NCI-H446 (cell line): ENCODE data around the gene PRR35.

Experiments
- DNase-seq, 2 experiments: peaks; one replicate each; lab custom pipeline; 2025; lab: John Stamatoyannopoulos, UW

Gene PRR35

DNA sequence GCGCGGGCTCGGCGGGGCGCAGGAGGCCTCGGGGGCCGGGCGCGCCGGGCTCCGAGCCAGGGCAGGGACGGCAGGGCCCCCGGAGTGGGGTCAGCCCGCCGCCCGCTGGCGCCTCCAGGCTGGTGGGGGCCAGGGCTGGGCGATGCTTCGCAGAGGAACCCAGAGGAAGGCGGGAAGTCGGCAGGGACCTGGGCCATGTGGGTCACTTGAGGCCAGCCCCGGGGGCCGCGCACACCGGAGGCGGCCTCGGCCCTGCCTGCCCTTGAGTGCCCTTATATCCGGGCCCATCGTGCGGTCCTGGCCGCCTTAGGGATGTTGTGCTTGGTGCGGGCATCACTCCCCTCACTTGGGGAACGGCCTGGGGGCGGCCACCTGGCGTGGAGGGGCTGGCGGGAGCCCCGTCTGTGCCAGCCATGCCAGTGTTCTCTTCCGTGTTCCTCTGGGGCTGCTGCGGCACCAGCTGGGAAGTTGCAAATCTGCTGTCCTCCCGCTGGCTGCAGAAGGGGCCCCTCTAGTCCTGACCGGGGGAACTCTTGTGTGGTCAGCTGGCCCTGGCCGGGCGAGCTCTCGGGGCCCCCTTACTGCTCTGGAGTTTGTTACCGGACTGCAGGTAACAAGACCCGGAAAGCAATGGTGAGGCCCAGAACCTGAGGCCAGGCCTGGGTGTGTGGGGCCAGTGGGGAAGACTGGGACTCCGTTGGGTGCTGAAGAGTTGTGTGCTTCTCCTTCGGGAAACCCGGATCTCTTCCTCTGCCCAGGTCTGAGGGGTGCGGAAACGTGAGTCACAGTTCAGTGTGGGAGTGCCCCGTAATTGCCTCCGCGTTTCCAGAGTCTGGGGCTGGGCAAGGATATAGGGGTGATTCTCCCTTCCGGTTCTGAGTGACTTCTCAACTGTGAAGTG, 31.8 kb upstream of the PRR35 start:
- no peak for DNase-seq

DNA sequence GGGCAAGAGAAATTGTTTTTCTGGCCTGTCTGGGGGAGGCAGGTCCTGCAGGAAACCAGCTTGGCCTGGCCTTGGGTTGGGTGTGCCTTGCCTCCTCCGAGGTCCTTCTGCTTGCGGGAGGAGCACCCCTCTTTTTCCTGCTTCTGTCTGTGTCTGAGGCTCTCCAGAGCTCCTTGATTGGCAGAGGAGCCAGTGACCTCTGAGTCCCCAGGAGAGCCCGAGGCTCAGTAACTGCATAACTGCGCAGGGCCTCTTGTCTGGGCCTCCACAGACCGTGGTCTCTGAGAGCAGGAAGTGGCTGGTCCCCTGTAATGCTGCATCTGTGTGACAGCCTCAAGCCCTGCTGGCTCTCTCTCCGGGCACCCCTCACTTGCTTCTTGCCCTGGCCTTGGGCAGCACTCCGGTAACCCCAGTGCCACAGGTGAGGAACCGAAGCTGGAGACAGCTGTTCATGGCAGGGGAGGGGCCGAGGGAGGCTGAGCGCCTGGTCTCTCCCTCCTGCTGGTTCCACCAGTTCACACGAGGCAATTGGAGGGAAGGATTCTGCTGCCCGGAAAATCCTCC, 31.1 kb upstream of the PRR35 start:
- no peak for DNase-seq

DNA sequence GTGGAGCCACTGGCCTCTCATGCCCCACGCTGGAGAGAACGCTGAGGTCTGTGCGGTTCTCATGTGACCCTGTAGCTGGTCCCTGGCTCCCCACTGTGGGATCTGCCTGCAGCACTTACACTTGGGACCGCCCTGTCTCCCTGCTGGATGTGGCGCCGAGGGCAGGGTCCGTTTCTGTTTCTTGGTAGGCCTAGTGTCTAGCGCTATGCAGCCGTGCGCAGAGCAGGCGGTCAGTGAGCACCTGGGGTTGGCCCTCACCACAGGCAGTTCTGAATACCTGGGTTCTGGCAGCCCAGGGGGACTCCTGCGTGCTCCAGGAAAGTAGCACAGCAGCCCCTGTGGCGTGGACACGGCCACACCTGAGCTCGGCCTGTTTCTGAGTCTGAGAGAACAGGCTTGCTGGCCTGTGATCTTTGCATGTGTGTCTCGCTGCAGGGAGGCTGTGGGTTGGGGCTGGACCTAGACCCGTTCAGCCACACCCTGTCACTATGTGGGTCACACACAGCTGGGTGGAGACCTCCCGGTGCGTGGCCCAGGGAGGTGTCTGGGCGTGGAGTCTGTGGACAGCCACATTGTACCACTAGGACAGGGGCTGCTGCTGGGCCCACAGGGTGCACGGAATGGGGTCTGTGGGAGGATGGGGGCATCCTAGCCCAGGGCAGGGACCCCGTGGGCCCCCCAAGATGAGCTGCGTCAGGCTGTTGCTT, 29.9 kb upstream of the PRR35 start:
- no peak for DNase-seq

DNA sequence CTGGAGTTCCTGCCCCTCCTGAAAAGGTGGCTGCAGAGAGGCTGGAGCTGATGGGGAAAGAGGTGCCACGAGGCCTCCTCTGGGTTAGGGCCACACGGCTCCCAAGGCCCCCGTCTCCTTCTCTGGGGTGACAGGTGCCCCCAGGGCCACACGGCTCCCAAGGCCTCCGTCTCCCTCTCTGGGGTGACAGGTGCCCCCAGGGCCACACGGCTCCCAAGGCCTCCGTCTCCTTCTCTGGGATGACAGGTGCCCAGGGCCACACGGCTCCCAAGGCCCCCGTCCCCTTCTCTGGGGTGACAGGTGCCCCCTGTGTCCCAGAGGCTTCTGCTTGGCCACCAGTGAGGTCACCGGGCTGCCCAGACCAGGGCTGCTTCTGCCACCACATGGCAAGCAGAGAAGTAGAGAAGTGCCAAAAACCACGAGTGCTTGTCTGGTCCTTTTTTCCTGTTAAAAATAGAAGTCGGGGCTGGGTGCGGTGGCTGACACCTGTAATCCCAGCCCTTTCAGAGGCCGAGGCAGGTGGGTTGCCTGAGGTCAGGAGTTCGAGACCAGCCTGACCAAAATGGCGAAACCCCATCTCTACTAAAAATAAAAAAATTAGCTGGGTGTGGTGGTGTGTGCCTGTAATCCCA, 28.6 kb upstream of the PRR35 start:
- DNase-seq, result no peak

DNA sequence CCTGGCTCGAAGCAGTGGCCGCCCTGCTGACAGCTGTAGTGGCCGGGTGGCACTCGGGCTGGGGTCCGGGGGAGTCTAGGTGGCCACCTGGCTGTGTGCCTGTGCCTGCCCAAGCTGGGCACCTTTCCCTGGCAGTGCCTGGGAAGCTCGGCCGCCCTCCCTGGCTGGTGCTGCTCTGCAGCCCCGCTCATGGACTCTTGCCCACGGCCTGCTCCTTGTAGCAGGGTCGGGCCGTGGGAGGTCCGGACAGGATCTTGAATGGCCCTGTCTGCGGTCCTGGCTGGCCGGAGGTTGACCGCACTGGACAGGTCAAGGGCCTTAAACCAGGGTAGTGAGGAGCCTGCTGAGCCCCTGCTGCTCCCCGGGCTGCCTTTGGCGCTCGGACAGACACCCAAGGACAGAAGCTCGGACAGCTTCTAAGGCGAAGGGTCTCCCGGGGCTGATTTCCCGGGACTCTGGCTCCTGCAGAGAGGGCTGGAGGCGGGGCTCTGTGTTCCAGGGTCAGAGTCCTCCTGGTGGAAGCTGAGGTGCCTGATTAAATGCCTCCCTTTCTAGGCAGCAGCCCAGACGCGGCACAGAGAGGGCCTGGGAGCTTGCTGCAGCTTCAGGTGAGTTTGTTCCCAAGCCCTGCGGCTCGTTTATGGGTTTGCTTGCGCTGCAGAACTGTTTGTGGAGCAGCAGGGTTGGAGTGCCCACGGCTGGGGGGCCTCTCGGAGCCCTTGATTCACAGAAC, 26.6 kb upstream of the PRR35 start:
- DNase-seq, result no peak

DNA sequence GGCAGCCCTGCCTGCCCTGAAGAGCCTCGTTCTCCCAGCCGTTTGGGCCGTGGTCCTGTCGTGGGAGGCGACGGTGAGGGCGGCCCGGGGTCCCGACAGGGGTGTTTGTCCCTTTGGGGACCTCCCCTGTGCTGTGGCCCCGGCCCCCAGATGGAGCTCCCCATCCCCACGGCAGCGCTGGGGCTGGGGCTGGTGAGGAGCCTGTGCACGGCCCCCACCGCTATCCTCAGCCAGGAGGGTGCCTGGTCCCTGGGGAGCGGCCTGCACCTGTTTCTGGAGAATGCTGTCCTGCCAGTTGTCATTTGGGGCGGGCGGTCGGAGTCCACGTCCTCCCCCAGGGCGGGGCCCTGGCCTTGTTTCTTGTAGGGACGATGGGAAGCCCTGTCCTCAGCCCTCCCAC, 26.1 kb upstream of the PRR35 start:
- DNase-seq, result no peak

DNA sequence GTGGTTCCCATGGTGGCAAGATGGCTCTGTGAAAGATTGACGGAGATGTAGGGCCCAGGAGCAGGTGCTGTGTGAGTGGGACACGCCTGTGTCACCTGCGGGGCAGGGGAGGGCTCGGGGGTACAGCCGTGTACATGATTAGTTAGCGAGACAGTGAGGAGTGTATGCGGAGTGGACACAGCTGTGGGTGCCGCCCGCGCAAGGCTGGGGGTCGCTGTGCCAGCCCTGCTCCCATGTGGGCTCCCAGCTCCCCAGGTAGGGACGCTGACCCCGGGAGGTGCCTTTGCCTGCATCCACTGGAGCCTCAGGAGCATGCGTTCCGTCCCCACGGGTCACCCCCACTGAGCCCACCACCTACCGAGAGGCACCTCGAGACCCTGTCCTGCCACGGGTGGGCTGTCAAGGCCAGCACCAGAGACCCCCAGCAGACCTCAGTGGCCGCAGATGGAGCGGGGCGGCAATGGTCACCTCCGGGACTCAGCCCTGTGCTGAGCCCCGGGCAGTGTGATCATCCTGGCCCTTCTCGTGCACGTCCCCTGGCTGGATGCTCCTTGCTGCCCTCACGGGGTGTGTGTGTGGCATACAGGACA, 25.2 kb upstream of the PRR35 start:
- no peak for DNase-seq

DNA sequence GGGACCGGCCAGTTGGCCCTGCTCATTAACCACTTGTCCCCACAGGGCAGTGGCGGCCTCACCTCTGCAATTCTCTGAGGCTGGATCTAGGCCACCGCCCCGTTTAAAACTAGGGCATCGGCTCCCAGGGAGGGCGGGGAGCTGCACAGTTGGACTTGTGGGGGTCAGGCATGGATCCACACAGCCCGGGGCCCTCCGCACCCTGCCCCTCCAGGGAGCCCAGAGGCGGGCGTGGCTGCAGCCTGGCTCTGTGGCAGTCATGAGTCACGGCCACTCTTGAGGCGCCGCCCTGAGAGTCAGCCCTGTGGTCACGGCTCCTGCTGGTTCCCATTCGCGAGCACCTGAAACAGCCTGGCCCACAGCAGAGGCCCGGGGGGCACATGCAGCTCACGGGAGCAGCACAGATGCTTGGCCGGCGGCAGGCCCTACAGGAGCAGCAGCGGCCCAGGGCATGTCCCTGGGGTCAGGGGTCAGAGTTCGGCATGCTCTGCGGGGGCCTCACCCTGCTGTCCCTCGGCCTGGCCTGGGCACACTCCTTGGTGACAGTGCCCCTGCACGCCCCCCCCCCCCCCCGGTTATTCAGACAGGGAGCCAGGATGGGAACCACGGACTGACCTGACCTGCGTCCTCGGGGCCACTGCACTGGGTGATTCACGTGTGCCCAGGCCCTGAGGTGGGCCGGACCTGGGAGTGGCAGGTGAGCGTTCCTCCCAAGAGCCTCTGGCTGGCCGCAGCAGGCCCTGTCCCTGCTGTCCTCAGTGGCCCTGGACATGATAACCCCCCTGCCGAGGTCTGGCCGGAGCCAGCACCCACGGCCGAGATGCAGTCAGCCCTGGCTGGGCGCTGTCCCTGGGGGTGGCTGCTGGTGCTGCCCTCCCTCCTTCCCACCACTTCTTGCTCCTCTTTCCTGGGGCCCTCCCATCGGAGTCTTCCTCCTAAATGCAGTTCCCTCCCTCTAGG, 24.5 kb upstream of the PRR35 start:
- DNase-seq, result no peak

DNA sequence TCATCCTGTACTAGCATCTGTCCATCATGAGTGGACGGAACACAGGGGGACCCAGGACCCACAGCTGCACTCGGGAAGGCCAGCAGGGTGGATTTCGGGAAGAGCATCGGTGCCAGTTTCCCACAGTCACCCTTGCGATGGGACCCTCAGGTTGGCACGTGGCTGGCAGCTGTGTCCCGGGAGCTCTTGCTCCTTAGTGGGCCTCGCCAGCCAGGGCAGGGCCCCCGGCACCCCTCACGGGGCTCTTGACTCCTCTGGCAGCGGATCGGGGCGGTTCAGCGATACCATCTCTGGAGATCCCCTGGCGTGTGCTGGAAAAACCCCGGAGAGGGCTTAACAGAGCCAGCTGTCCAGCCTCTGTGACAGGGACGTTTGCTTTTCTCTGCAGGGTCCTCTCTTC, 23.4 kb upstream of the PRR35 start:
- no peak for DNase-seq

DNA sequence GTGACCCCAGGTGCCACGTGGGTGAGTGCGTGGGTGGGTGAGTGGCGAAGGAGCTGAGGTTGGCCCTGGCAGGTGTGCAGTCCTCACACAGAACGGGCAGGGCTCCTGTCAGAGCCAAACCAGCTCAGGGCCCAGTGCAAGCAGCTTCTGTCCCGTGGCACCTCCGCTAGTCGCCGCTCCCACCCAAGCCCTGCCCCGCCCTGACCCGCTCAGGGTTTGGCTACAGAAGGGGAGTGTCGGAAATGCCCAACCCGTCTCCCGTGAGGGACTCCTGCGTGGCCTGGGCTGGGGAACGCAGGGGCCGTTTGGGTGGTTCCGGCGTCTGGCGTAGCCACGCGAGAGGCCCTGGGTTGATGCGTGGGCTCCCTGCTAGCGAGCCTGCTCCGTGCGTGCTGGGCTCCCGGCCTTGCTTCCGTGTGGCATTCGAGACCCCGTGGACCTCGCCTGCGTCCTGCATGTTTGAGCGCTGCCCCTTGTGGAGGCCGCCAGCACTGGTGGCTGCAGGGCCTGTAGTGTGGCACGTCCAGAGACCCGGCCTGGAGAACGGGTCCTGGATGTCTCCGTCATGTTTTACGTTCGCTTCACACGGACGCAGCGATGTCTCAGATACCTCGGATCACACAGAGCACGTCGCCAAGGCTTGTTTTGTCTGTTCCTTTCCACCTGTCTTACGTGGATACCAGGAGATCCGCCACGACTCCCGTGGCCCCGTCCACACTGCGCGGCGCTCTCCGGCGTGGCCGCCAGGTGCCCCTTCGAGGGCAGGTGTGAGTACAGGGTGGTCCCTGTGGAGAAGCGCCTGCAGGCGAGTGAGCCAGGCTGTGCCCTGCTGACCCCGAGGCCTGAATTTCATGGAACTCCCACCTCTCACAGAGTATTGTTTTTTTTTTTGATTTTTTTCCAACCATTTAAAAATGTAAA, 22.5 kb upstream of the PRR35 start:
- no peak for DNase-seq

DNA sequence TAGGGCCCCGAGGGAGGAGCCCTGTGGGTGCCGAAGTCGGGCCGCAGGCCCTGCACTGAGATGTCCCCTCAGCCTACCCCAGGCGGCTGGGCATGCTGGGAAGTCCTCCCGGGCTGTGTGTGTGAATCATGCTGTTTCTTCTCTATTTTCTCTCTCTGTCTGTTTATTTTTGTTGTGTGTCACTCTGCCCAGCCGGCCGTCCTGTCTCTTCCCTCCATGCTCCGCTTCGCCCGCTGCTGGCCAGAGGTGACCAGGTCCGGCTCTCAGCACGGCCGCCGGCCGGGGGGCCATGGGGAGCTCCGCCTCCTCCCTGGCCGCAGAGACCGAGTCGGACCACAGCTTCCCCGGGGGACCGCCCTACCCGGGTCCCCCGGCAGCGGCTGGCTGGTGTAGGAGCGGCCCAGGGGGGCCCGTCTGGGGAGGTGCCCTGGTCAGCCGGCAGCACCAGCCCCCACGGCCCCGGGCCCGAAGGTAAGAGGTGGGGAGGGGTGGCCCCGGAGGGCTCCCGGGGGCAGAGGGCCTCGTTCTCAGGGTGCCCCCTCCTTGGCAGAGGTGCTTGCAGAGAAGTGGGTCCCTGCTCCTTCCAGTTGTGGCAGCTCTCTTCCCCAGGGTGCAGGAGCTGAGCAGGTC, 20.2 kb upstream of the PRR35 start:
- no peak for DNase-seq

DNA sequence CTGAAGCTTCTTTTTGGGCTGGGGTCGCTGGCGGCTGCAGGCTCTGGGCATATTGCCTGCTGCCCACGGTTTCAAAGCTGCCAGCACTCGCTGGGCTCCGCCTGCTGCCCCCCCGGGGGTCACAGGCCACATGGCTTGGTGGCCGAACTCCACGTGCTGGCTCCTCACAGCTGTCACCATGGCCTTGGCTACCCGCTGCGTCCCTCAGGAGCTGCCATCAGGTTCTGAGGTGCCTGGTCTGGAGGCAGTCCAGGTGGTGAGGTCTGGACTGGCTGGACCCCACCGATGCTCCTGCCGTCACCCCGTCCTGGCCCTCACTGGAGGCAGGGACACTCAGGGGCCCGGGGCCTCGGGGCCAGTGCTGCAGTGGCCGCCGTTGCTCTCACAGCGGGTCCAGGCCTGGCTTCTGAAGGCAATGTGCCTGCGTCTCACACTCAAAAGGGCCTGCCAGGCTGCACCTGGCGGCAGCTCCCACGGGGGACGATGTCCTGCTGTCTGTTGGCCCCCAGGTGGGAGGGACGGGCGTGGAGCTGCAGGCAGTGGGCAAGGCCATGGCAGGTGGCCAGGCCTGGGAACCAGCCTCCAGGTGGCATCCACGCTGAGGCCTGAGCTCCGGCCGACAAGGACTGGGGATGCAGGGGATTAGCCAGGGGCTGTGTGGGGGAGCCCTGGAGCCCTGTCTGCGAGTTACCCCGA, 19.4 kb upstream of the PRR35 start:
- DNase-seq, result no peak

DNA sequence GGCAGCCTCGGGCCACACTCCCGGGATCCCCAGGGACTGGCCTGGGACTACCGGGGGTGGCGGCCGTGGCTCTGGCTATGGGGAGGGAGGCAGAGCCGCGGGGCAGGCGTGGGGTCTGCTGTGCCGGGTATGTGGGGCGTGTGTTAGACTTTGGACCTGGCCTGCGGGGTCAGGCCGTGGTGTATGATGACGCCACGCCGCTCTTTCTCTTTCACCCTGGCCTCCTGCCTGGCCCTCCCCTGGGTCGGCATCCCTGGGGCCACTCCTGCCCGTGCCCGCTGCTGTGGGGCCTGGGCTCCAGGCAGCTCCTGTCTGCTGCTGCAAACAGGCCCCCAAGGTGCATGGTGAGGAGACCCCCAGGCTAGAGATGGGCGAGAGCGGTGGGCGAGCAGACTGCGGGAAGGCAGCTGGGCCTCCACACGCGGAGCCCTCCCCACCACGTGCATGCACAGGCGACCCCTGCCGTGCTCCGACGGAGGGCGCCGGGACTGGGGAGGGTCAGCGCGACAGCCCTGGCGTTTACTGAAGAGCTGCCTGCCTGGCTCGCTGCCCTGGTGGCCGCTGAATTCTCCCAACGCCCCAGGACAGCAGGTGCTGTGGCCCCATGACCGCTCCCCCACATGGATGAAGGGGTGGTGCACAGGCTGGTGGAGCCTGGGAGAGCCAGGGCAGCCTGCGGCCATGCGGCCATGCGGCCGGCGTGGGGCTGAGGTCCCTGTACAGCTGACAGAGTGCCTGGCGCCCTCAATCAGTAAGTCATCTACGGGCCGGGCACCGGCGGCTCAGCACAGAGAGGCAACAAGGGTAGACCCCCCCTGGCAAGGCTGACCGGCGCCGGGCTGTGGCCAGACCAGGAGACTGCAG, 16.7 kb upstream of the PRR35 start:
- no peak for DNase-seq

DNA sequence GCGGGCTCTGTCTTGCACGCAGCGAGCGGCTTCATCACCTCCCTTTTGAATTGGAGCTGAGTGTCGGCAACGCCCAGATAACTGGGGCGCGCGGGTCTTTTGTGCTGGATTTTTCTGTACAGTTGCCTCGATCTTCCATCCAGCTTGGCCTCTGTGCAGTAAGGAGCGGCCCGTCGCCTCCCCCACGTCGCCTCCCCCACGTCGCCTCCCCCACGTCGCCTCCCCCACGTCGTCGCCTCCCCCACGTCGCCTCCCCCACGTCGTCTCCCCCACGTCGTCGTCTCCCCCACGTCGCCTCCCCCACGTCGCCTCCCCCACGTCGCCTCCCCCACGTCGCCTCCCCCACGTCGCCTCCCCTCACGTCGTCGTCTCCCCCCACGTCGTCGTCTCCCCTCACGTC, 15.7 kb upstream of the PRR35 start:
- no peak for DNase-seq

DNA sequence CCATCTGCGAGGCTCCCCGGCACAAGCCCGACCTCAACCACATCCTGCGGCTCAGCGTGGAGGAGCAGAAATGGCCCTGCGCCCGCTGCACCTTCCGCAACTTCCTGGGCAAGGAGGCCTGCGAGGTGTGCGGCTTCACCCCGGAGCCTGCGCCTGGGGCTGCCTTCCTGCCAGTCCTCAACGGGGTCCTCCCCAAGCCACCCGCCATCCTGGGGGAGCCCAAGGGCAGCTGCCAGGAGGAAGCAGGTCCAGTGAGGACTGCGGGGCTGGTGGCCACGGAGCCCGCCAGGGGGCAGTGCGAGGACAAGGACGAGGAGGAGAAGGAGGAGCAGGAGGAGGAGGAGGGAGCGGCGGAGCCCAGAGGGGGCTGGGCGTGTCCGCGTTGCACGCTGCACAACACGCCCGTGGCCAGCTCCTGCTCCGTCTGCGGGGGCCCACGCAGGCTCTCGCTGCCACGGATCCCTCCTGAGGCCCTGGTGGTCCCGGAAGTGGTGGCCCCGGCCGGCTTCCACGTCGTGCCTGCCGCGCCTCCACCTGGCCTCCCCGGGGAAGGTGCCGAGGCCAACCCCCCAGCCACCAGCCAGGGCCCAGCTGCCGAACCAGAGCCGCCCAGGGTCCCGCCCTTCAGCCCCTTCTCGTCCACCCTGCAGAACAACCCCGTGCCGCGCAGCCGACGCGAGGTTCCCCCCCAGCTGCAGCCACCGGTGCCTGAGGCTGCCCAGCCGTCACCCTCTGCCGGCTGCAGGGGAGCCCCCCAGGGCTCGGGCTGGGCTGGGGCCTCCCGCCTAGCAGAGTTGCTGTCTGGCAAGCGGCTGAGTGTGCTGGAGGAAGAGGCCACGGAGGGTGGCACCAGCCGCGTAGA, 13.1 kb upstream of the PRR35 start:
- no peak for DNase-seq

DNA sequence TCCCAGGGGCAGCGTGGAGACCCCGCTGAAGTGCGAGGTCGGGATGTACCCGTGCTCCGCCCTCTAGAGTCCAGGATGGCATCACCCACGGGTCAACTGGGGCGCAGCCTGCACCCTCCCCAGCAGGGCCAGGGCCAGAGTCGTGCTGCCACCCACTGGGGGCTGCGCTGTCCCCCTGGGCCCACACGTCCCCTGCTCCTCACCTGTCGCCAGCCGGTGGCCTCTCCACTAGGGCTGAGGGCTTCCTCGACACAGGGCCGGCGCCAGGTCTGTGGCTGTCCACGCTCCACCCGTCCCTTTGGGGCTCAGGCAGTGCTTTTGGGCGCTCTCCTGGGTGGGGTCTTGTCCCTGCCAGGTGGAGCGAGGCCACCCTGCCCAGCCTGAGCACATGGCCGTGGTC, 11.6 kb upstream of the PRR35 start:
- DNase-seq, result no peak
